ENCODE data around the gene ZNF679.
"Not testable (repeated sequence)": the region's sequence is repeated elsewhere in the genome, so short reads cannot be mapped to it uniquely, and the experiment has no call there.

ZNF679 gene

GRCh38 chr7:64228174-64228573 is at the start of gene ZNF679:
Gene ZNF679 (plus strand): TSS chr7:64228474. CDS start chr7:64249118, 20,644 bp downstream.
- not testable (repeated sequence) for DNase-seq

GRCh38 chr7:64180989-64181388 is 47.3 kb upstream of the ZNF679 start:
- no peak for DNase-seq

GRCh38 chr7:64181586-64181985 is 46.7 kb upstream of the ZNF679 start:
- DNase-seq, result no peak

GRCh38 chr7:64182036-64182790 is 46.1 kb upstream of the ZNF679 start:
- DNase-seq, result no peak

DNA sequence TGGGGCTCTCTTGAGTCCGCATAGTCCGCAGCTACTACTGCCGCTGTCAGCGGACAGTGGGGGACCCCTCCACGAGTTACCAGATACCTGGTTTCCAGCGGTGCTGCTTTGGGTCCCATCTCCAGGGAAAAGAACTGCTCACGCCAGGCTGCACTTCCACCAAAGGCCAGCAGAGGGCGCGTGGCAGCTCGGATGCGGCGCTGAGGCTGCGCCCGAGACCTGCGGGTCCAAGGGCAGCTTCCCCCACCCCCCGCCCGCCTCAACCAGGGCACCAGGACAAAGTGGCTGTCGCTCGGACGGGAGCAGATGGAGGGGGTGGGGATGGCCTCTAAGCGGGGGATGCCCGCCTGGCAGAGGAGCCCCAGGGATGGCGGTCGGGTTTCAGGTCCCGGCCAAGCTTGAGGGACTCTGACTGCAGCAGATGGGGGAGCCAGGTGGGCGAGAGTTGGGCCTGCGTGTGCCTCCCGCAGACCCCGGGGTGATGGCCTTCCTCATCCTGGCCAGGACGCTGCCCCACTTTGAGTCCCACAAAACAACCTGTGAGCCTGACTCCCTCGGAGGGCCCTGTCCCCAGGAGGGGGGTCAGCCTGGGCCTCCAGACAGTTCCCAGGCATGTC is 45.0 kb upstream of the ZNF679 start:
- DNase-seq, result no peak

- no peak for DNase-seq
Observed at GRCh38 chr7:64183827-64184372, 44.4 kb upstream of the ZNF679 start.

- DNase-seq, result no peak
Observed at GRCh38 chr7:64184376-64184775, 43.9 kb upstream of the ZNF679 start.

DNA sequence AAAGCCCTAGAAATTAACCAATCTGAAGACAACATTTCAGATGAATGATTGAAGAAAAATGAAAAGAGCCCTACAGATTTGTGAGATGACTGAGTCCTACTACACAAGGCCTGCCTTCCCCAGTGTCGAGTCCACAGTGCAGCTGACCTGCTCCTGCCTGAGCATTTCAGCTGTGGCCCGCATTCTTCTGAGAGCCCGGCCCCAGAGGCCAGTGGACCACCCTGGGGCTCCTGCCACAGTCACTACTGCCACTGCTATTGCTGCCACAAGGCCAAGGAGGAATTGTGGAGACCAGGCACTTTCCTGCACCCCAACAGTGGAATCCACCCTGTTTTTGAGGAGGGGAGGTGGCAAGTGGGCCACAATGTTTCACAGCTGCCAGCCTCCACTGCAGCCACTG is 40.9 kb upstream of the ZNF679 start:
- DNase-seq, result no peak

DNA sequence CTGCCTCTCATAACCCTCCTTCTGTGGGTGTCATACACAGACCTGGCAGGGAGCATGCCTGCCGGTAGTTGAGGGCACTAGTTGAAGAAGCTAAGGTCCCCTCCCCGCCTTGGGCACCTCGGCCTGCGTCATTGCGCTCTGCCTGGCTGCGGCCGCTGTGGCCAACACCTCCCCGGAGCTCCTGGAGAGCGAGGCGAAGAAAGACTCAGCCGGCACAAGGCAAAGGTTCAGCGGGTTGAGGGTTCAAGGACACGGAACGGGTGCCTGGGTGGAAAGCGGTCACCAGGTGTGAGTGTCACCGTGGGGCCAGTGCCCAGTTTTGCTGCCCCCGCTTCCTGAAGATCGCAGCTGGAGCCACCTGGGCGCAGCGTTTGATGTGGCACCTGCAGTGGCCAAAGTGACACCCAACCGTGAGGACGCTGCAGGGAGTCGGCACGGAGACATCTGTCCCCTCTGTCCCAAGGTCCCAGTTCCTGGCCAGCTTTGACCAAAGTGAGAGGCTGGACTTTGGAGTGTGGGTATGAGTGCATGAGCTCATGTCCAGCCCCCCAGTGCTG is 36.0 kb upstream of the ZNF679 start:
- DNase-seq, result no peak

DNA sequence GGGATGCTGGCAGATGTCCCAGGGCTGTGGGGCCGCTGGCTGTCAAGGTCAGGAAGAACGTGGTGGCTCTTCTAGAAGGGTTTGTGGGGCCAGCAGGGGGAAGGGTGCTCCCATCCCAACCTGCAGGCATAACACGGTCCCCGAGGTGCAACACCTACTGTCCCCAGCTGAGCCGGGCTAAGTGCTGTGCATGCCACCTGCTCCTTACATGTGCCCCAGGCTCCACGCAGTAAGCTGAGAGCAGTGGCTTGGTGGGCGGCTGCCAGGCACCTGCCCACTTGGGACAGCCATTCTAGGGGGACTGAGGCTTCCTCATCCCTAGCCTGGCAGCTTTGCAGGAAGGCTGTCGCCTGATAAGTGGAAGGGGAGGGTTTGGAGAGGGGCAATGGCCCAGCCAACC is 35.5 kb upstream of the ZNF679 start:
- DNase-seq, result no peak

DNA sequence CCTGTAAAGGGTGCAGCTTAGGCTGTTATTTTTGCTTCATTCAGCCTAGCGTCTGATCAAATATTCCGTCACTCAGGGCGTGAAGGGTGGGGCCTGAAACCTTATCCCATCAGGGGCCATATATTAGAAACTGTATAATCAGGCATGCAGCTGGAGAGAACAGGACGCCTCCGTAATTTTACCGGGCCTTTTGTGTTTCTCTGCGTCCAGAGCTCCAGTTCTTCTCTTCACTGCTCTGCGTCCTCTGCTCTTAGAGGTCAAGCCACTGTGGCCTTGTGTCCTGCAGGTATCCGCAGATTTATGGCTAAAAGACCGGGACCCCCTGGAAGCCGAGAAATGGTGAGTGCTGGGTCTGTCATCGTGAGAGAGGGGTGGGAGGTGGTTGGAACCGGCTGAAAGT is 21.4 kb upstream of the ZNF679 start, which contains the start of gene ZNF735:
Gene ZNF735, plus strand, starts transcription at position 301 of the 400 bp plus-strand sequence. Its CDS starts 0 bp downstream, at position 301.
- DNase-seq, result no peak

DNA sequence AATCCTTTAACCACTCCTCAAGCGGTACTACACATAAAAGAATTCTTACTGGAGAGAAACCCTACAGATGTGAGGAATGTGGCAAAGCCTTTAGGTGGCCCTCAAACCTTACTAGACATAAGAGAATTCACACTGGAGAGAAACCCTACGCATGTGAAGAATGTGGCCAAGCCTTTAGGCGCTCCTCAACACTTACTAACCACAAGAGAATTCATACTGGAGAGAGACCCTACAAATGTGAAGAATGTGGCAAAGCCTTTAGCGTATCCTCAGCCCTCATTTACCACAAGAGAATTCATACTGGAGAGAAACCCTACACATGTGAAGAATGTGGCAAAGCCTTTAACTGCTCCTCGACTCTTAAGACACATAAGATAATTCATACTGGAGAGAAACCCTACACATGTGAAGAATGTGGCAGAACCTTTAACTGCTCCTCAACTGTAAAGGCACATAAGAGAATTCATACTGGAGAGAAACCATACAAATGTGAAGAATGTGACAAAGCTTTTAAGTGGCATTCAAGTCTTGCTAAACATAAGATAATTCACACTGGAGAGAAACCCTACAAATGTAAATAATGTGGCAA is 8.5 kb upstream of the ZNF679 start:
- DNase-seq, result not testable (repeated sequence)

DNA sequence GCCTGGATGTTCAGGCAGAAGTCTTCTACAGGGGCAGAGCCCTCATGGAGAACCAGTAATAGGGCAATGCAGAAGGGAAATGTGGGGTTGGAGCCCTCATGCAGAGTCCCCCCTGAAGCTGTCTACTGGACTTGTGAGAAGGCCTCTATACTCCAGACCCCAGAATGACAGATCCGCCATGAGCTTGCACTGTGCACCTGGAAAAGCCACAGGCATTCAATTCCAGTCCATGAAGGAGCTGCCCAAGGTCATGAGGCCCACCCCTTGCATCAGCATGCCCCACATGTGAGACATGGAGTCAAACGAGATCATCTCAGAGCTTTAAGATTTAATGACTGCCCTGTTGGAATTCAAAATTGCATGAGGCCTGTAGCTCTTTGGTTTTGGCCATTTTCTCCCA is 4.9 kb upstream of the ZNF679 start:
- DNase-seq, result no peak

- DNase-seq, result no peak
Observed at GRCh38 chr7:64266341-64266919, 38.2 kb downstream of the ZNF679 start.

- DNase-seq, result no peak
Observed at GRCh38 chr7:64277630-64278029, 49.4 kb downstream of the ZNF679 start.

- no peak for DNase-seq
Observed at GRCh38 chr7:64294701-64295420, 66.6 kb downstream of the ZNF679 start.

DNA sequence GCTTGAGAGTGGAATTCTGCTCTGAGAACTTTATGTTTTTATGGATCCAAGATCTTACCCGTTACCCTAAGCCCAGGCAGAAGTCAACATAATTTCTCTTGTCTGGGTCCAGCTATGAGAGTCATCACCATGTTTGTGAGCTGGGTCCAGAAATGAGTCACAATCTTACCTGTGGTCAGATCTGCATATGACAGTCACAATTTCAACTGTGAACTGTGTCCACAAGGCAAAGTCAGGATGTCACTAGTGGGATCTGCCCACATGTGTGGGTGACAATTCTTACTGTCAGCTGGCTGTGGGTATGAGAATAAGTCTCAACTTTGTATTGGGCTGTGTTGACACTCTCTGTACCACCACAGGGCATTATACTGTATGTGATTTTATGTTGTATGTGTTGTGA is 69.1 kb downstream of the ZNF679 start:
- DNase-seq, result not testable (repeated sequence)

- DNase-seq, result no peak
Observed at GRCh38 chr7:64300641-64301405, 72.5 kb downstream of the ZNF679 start.

DNA sequence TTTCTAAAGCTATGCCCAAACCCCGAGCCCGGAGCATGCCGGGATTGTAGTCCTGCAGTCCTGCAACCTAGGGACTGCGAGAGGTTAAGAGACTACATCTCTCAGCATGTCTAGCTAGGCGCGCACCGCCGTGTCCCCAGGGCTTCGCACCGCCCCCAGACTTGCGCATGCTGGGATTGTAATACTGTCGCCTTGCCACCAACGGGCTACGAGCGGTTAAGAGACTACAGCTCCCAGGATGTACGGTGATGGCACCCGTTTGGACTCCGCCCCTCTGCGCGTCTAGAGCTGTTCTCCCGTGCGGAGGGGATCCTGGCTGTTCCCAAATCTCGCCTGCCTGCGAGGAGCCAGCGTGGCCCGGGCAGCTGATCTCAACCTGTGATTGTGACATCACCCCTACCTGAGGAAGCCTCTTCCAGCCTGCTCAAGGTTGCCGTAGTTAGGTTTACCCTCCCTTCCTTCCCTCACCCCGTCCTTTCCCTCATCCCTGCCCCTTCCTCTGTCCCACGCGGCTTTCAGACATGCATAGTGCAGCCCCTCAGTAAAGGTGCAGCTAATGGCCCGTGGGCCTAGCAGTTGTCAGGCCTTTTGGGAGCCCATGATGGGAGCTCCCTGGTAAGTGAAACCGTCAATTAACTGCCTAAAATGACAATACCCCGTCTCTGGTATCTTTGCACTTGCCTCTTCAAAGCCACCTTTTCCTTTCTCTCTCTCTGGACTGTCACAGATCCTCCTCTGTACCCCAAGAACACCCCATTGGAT is 79.2 kb downstream of the ZNF679 start:
- peak; percentile 97 for DNase-seq

DNA sequence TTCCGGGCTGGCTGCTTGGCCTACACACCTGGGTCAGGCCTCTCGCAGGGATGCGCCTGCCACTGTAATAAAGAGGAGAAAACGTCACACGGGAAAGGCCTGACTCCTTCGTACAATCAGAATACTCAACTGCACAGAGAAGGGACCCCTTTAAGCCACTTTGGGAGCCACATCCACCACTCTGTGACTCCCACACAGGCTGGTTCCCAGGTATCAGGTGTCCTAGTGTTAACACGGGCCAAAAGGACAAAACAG is 79.7 kb downstream of the ZNF679 start:
- DNase-seq, result no peak

- no peak for DNase-seq
Observed at GRCh38 chr7:64310426-64310825, 82.2 kb downstream of the ZNF679 start.
